Cerebellar nuclear complex (tissue), 1 donor: ENCODE results near the gene REEP3.
A peak's percentile ranks its signal among the peaks of the same experiment; 100 is the strongest.

Source experiments
- DNase-seq, 2 experiments: peaks; one replicate each; lab custom pipeline; 2025; lab: John Stamatoyannopoulos, UW

REEP3 gene

GRCh38 chr10:63506554-63506953 is 14.6 kb upstream of the REEP3 start:
- no peak for DNase-seq

GRCh38 chr10:63515002-63515763 is 6.0 kb upstream of the REEP3 start:
- no peak for DNase-seq

GRCh38 chr10:63516207-63516606 is 5.0 kb upstream of the REEP3 start:
- no peak for DNase-seq

GRCh38 chr10:63518690-63519288 is 2.4 kb upstream of the REEP3 start:
- no peak for DNase-seq

GRCh38 chr10:63521416-63522276 is 445 bp downstream of the REEP3 start:
- DNase-seq, result peak in 1 of 2 experiments; percentile 53

GRCh38 chr10:63522277-63522687 is 1.1 kb downstream of the REEP3 start:
- DNase-seq, result no peak

GRCh38 chr10:63522995-63523394 is 1.8 kb downstream of the REEP3 start:
- no peak for DNase-seq

- DNase-seq, result no peak
These were observed 3.8 kb downstream of the REEP3 start for GRCh38 chr10:63525021-63525420.

- DNase-seq, result no peak
These were observed 6.2 kb downstream of the REEP3 start for GRCh38 chr10:63527401-63527800.

- DNase-seq, result no peak
These were observed 7.0 kb downstream of the REEP3 start for GRCh38 chr10:63528084-63528744.

GRCh38 chr10:63530409-63530808 is 9.2 kb downstream of the REEP3 start:
- DNase-seq, result no peak

- DNase-seq, result no peak
These were observed 13.5 kb downstream of the REEP3 start for GRCh38 chr10:63534723-63535122.

- no peak for DNase-seq
These were observed 15.5 kb downstream of the REEP3 start for GRCh38 chr10:63536698-63537097.

- DNase-seq, result peak; percentile 67 to 94
These were observed 16.3 kb downstream of the REEP3 start for GRCh38 chr10:63537536-63537935.

- DNase-seq, result no peak
These were observed 18.2 kb downstream of the REEP3 start for GRCh38 chr10:63539377-63539776.

GRCh38 chr10:63539994-63540393 is 18.8 kb downstream of the REEP3 start:
- no peak for DNase-seq

GRCh38 chr10:63542835-63543575 is 21.8 kb downstream of the REEP3 start:
- DNase-seq, result no peak

- no peak for DNase-seq
These were observed 22.4 kb downstream of the REEP3 start for GRCh38 chr10:63543576-63543962.

GRCh38 chr10:63544418-63544817 is 23.2 kb downstream of the REEP3 start:
- no peak for DNase-seq

GRCh38 chr10:63547628-63548360 is 26.6 kb downstream of the REEP3 start:
- DNase-seq, result peak; percentile 90 to 93

GRCh38 chr10:63548860-63549259 is 27.7 kb downstream of the REEP3 start:
- no peak for DNase-seq
